Omental fat pad (tissue), 4 donors: ENCODE data around the gene SEPTIN6. TPM values are rescaled to one million over a fixed set of nuclear protein-coding genes. Genes with fewer than 3 reads are reported as not detected.
A peak's percentile ranks its signal among the peaks of the same experiment; 100 is the strongest.
"Not testable (repeated sequence)": the region's sequence is repeated elsewhere in the genome, so short reads cannot be mapped to it uniquely, and the experiment has no call there.

Experiments
- ATAC-seq: fragments of 150-250 bp; one replicate; pipeline ENCODE4 v1.9.1; 2016; ENCODE audit warnings: mild to moderate bottlenecking, moderate library complexity; ENCODE audit not compliant: low FRiP score
- DNase-seq: peaks from one replicate; pipeline ENCODE4 v3.0.0-alpha.2; 2019; ENCODE audit warnings: low spot score
- total RNA-seq, 4 donors: library from RNA; depleted of rRNA; stranded (reverse); fragments of >200 nt; gene quantifications; one replicate each; pipeline ENCODE4 v1.1.0, GENCODE V29; 2016
- TF ChIP-seq, protein P1 (sequence below), 3 donors: fragments of 450-650 bp; IDR thresholded peaks; one replicate each; pipeline ENCODE4 v1.5.1; 2016 to 2017; ENCODE audit warnings: antibody characterized with exemption in 3 of 3, mild to moderate bottlenecking in 3 of 3, moderate library complexity in 2 of 3

Gene SEPTIN6
- total RNA-seq, 4 donors from 2014 or later = 13.9 to 19.2 (median 17.8) TPM

- TF ChIP-seq, protein P1, sequence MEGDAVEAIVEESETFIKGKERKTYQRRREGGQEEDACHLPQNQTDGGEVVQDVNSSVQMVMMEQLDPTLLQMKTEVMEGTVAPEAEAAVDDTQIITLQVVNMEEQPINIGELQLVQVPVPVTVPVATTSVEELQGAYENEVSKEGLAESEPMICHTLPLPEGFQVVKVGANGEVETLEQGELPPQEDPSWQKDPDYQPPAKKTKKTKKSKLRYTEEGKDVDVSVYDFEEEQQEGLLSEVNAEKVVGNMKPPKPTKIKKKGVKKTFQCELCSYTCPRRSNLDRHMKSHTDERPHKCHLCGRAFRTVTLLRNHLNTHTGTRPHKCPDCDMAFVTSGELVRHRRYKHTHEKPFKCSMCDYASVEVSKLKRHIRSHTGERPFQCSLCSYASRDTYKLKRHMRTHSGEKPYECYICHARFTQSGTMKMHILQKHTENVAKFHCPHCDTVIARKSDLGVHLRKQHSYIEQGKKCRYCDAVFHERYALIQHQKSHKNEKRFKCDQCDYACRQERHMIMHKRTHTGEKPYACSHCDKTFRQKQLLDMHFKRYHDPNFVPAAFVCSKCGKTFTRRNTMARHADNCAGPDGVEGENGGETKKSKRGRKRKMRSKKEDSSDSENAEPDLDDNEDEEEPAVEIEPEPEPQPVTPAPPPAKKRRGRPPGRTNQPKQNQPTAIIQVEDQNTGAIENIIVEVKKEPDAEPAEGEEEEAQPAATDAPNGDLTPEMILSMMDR (IDR thresholded peaks at IDR 0.05) = no peak
- ATAC-seq = no peak
- no peak for DNase-seq
Observed at GRCh38 chrX:119669424-119670037, 23.4 kb downstream of the SEPTIN6 start.

DNA sequence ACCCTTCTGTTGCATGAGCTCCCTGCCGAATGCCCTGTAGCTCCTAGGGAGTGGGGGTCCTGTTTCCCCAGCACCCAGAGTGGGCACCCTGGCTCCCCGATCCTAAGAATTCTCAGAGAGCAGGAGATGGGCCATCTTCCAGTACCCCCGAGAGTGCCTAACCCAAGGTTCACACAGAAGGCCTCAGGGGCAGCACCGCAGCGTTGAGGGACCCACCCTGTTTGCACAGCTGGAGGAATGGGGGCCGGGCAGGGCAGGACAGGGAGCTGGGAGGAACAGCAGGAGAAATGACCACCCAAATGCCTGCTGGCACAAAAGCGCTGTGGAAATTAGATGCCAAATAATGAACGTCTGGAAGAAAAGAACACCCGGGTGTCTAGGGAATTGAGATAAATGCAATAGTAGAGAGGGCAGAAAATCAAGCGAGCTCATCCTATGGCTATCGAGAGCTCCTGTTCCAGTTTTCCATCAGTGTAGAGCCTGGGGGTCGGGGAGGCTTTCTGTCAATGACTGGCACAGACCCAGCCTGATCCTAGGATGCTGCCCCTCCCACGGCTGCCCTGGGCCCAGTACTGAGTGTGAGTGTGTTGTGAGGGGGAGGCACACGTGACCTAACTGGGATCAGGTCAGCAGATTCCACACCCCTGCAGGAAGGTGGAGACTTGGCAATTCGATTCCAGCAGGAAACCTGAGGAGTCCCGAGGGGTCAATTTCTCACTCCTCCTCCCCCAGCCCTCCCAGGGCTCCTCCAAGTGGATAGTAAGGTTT, 25.7 kb downstream of the SEPTIN6 start:
- TF ChIP-seq, protein P1 (IDR thresholded peaks at IDR 0.05) = no peak
- DNase-seq (no peak), ATAC-seq (peak; percentile 76)

DNA sequence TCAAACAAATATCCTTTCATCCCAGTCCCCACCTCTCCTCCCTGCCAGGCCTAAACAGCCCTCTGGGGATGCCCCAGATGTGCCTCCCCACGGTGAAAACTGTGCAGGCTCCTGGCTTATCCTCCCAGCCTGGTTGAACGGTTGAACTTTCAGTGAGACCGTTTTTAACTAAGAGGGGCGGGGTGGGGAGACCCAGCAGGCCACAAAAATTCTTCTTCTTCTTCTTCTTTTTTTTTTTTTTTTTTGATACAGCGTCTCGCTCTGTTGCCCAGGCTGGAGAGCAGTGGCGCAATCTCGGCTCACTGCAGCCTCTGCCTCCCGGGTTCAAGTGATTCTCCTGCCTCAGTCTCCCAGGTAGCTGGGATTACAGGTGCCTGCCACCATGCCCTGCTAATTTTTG, 28.1 kb downstream of the SEPTIN6 start:
- not testable (repeated sequence) for DNase-seq, ATAC-seq

GRCh38 chrX:119661486-119661885, 31.5 kb downstream of the SEPTIN6 start:
- TF ChIP-seq, protein P1 (IDR thresholded peaks at IDR 0.05) = no peak
- DNase-seq (no peak), ATAC-seq (no peak)

DNA sequence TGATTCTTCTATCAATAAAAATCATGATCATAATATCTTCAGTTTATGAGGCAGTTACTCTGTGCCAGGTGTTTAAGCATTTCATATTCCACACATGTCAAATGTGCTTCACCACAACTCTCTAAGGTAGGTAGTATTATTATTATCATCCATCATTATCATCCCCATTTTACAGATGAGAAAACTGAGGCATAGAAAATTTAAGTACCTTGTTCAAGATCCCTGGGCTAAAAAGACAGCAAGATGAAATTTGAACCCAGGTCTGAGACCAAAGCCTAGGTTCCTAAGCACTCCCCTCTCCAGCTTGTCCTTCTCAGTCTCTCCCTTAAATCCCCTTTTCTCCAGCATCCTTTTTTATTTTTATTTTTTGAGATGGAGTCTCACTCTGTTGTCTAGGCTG, 33.4 kb downstream of the SEPTIN6 start:
- TF ChIP-seq, protein P1 (IDR thresholded peaks at IDR 0.05) = no peak
- DNase-seq (no peak), ATAC-seq (no peak)

DNA sequence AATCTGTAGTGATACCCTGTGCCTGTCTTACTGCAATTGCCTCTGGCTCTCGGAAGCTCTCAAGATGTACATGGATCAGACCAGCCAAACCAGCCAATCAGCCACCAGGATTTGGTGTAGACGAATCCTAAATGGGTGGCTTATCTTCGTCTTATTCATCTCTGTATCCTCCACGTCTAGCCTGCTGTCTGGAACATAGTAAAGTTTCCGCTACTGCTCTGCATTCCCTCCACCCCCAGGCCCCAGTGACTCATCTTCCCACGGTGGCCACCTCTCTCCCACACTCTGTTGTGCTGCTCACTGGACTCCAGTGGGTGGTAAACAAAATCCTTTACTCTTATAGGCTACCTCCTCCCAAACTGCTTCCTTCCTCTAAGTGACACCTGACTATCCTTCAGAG, 37.8 kb downstream of the SEPTIN6 start:
- DNase-seq (peak; percentile 25), ATAC-seq (peak; percentile 70)
- TF ChIP-seq, protein P1 (IDR thresholded peaks at IDR 0.05) = no peak

DNA sequence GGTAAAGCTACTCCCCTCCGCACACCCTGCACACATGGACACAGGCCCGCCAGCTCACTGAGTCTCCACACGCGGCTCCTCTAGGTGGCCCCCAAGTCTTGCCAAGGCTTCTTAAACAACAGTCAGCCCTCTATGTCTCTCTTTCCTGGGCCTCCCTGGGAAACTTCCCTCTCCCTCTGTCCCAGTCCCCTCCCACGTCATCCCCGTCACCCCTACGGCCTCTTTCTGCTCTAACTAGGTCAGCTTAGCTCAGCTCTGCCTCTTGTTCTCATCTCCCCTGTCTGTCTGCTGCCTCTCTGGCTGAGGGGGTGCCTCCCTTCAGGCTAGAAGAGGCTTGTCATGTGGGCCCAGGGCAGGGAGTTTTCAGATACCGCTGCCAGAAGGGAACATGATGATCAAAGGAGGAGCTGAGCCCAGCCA, 38.8 kb downstream of the SEPTIN6 start:
- ATAC-seq = peak; percentile 57
- no peak for DNase-seq
- TF ChIP-seq, protein P1 (IDR thresholded peaks at IDR 0.05) = no peak
